Right renal cortex interstitium (tissue), 3 donors: ENCODE measurements around the gene KIF19. TPM values are rescaled to one million over a fixed set of nuclear protein-coding genes. Genes with fewer than 3 reads are reported as not detected.

ENCODE experiments used
- polyA plus RNA-seq, 3 donors: library from polyadenylated mRNA; unstranded; fragments of 120-200 nt; gene quantifications; one replicate each; pipeline ENCODE4 v1.2.1, GENCODE V29; 2013; ENCODE audit not compliant: insufficient read length in 3 of 3

KIF19 gene
- polyA plus RNA-seq, 3 donors: 0.37 to 0.54 (median 0.44) TPM

Other genes starting within 250 kb of the KIF19 start
- gene RPL38, start 122.5 kb upstream of the KIF19 start, polyA plus RNA-seq: 1,000 to 10,000 TPM; 1,167 to 1,218 (median 1,204) TPM
- gene TTYH2, start 112.7 kb upstream of the KIF19 start, polyA plus RNA-seq: 10 to 100 TPM; 13.5 to 15.9 (median 15.1) TPM
- gene DNAI2, start 52.0 kb upstream of the KIF19 start, polyA plus RNA-seq: under 1 TPM in 2 of 3 donors, not detected in 1; 0.18 to 0.26 TPM
- under 1 TPM; 0.11 to 0.21 (median 0.17) TPM for gene BTBD17, start 35.6 kb downstream of the KIF19 start, polyA plus RNA-seq
- gene GPR142, start 41.3 kb downstream of the KIF19 start, polyA plus RNA-seq: under 1 TPM in 1 of 3 donors, not detected in 2; 0.18 TPM
- gene GPRC5C, start 105.9 kb downstream of the KIF19 start, polyA plus RNA-seq: 100 to 1,000 TPM in 2 of 3 donors, 10 to 100 TPM in 1; 92.3 to 121 (median 112) TPM
- 1 to 10 TPM in 2 of 3 donors, under 1 TPM in 1; 0.87 to 1.3 (median 1.1) TPM for gene CD300A, start 140.4 kb downstream of the KIF19 start, polyA plus RNA-seq
- under 1 TPM; 0.11 to 0.25 (median 0.23) TPM for gene CD300LB, start 205.2 kb downstream of the KIF19 start, polyA plus RNA-seq
- under 1 TPM; 0.35 to 0.71 (median 0.40) TPM for gene CD300C, start 219.9 kb downstream of the KIF19 start, polyA plus RNA-seq
- under 1 TPM in 1 of 3 donors, not detected in 2; 0.57 TPM for gene CD300H, start 241.3 kb downstream of the KIF19 start, polyA plus RNA-seq